Measurements from ENCODE around the gene PDGFRA.

- TF ChIP-seq EP300 (IDR thresholded peaks at IDR 0.05) (no peak), POLR2AphosphoS5 (IDR thresholded peaks at IDR 0.05) (no peak)
- TF ChIP-seq, protein P1, sequence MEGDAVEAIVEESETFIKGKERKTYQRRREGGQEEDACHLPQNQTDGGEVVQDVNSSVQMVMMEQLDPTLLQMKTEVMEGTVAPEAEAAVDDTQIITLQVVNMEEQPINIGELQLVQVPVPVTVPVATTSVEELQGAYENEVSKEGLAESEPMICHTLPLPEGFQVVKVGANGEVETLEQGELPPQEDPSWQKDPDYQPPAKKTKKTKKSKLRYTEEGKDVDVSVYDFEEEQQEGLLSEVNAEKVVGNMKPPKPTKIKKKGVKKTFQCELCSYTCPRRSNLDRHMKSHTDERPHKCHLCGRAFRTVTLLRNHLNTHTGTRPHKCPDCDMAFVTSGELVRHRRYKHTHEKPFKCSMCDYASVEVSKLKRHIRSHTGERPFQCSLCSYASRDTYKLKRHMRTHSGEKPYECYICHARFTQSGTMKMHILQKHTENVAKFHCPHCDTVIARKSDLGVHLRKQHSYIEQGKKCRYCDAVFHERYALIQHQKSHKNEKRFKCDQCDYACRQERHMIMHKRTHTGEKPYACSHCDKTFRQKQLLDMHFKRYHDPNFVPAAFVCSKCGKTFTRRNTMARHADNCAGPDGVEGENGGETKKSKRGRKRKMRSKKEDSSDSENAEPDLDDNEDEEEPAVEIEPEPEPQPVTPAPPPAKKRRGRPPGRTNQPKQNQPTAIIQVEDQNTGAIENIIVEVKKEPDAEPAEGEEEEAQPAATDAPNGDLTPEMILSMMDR (IDR thresholded peaks at IDR 0.05), result no peak
These were observed 31.2 kb upstream of the PDGFRA start for GRCh38 chr4:54197926-54198325.
